GM18508 (cell line): Measurements from ENCODE around the gene TERT.
"Not testable (repeated sequence)": the region's sequence is repeated elsewhere in the genome, so short reads cannot be mapped to it uniquely, and the experiment has no call there.

ENCODE experiments used
- ATAC-seq: cut with Tn5 transposase; IDR thresholded peaks from one replicate; pipeline ENCODE4 v1.9.1; 2021; ENCODE audit warnings: moderate number of reproducible peaks; ENCODE audit not compliant: insufficient read depth, unreplicated experiment

The TERT gene

GRCh38 chr5:1294835-1295649 lies at the start of gene TERT:
TSS of gene TERT (minus strand) at chr5:1295068. CDS start at chr5:1294989, 79 bp downstream.
- no peak for ATAC-seq

DNA sequence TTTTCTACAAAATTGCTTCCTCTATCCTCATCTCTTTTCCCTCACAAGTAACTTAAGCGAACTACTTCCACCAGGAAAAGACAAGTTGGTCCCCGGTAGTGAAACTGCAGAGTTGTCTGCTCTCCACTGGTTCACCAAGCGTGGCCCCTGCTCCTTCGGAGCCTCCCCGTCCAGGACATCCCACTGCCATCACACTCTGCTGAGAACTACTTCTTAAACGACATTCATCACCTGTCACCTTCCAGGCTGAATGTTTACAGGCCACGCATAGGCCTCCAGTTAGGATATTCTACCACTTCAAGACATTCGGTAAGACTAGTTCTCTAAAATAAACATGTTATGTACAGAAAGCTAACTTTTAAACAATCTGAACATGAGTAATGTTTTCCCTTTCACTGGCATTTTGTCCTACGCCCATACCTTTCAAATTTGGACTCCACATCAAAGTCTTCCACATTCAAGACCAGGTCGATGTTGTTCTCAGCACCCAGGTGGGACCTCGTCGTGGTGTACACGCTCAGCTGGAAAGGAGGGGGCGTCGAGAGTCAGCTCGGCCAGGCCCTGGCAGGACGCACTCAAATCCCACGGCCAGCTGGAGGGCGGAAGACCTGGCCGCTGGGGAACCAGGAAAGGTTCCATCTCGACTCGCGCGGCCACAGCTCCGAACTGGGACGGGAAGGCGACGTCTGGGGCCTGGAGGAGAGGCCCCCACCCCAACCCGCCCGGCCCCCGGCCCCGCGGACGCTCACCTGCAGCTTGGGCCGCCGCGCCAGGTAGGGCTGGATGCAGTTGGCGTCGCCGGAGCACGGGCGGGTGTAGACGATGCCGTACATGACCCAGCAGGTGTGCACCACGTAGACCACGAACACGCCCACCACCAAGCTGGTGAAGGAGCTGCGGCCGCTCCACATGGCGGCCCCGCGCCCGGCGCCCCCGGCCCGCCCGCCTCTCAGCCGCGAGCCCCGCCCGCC lies 49.3 kb upstream of the TERT start:
- ATAC-seq, result no peak

- no peak for ATAC-seq
These were observed 48.5 kb upstream of the TERT start for GRCh38 chr5:1343315-1343751.

- ATAC-seq, result not testable (repeated sequence)
These were observed 47.8 kb upstream of the TERT start for GRCh38 chr5:1342711-1343110.

DNA sequence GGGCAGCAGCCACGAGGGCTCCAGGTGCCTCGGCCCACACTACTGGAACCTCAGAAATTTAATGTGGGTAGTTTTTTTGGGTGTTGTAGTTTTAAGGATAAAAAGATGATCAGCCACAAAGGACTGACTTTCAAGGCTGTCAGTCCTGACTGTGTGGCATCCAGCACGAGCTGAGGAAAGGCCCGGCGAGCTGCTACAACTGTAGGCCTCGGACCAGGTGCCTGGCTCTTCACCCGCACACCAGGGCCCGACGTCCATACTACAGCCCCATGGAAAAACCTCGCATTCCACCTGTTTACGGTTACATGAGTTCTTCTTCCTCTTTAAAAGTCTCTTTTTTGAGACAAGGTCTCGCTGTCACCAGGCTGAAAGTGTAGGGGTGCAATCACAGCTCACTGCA lies 47.4 kb upstream of the TERT start:
- no peak for ATAC-seq

GRCh38 chr5:1341863-1342262 lies 47.0 kb upstream of the TERT start:
- ATAC-seq, result no peak

GRCh38 chr5:1339818-1340210 lies 44.9 kb upstream of the TERT start:
- not testable (repeated sequence) for ATAC-seq

DNA sequence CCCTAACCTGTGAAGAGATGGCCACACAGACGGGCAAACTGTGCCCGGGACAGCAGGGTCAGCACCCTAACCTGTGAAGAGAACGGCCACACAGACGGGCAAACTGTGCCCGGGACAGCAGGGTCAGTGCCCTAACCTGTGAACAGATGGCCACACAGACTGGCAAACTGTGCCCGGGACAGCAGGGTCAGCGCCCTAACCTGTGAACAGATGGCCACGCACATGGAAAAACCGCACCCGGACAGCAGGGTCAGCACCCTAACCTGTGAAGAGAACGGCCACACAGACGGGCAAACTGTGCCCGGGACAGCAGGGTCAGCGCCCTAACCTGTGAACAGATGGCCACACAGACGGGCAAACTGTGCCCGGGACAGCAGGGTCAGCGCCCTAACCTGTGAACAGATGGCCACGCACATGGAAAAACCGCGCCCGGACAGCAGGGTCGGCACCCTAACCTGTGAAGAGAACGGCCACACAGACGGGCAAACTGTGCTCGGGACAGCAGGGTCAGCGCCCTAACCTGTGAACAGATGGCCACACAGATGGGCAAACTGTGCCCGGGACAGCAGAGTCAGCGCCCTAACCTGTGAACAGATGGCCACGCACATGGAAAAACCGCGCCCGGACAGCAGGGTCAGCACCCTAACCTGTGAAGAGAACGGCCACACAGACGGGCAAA lies 44.4 kb upstream of the TERT start:
- not testable (repeated sequence) for ATAC-seq

GRCh38 chr5:1338506-1339070 lies 43.7 kb upstream of the TERT start:
- no peak for ATAC-seq

DNA sequence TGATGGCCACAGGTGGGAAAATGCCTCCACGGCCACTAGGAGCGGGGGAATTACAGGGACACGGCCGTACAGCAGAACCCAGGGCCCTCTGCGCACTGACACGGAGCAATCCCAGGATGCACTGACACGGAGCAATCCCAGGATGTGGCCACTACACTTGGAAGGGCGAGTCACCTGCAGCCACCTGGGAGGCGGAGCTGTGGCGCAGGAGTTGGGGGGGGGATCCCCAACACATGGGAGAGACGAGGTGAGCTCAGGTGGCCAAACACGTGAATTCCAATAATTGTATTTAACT lies 43.3 kb upstream of the TERT start:
- ATAC-seq, result no peak

DNA sequence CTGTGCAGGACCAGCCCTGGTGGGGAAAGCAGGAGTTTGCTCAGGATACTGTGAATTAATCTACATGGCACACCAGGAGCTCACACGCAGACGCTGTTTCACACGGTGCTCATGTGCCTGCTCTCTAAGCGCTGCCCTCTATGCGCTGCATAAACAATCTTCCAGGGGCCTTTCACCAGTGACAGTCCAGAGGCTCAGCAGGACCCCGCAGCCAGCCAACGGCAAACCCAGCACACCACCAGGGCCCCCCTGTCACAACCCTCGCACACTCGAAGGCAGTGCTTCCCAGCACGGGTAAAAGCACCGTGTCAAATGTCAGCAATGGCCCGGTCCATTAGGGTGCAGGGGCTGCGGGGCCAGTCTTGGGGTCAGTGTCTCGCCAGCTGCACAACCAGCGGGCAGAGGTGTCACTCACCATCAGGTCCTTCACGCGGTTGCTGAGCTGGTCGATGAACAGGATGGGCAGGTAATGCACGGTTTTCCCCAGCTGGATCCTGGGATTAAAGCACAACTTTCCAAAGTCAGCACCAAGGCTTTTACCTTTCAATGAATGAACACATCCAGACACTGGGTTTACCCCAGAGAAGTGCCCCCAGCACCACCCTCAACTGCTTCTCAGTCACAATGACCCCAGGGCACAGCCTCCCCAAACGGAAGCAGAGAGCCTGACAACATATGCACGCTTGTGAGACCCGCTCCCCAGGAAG lies 42.8 kb upstream of the TERT start:
- no peak for ATAC-seq

DNA sequence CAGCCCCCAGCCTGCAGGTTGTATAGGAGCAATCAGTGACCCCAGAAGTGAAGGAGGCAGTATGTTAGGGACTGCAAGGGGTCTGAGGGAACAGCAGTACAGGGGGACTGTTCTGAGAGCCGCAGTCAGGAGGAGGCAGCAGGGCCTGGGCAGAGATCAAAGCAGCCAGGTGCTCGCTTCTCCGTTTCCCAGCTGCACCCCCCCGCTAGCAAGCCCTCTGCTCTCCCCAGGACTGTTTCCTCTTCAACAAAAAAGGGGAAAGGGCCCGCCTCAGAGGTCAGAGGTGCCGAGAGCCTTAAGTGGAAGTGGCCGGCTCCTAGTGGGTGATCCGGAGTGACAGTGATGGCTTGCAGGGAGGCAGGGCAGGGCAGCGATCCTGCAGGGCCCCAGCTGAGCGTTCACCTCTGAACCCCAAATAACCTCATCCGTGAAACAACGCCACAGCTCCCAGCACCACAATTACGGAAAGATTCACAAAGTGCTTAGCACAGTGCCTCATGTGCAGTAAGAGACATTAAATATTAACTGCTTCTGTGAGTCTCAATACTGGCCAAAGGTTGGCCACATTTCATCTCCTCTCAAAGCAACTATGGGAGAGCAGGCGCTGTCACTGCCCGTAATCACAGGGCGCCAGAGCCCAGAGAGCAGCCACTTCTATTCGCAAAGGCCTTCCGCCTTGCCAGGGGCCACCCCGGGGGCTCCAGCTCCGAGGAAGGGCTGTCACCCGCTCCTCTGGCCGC lies 42.1 kb upstream of the TERT start:
- no peak for ATAC-seq

DNA sequence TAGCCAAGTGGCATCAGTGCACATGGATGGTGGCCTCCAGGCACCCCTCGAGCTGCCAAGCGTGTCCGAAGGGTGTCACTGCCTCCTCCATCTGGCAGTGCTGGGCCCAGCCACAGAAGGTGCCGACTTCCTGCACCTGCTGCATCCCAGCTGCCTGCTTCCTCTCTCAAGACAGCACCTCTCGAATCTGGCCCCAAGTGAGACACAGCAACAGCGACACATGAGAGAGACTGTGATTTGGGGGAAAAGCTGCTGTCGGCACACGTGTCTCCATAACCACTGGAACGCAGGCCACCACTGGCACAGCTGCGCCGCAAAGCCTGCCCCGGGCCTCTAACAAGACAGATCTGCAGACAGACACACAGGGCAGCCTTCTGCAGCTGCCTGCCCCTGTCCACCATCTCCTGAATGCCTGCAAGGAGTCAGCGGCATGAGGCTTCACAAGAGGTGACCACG lies 41.3 kb upstream of the TERT start:
- ATAC-seq, result no peak

DNA sequence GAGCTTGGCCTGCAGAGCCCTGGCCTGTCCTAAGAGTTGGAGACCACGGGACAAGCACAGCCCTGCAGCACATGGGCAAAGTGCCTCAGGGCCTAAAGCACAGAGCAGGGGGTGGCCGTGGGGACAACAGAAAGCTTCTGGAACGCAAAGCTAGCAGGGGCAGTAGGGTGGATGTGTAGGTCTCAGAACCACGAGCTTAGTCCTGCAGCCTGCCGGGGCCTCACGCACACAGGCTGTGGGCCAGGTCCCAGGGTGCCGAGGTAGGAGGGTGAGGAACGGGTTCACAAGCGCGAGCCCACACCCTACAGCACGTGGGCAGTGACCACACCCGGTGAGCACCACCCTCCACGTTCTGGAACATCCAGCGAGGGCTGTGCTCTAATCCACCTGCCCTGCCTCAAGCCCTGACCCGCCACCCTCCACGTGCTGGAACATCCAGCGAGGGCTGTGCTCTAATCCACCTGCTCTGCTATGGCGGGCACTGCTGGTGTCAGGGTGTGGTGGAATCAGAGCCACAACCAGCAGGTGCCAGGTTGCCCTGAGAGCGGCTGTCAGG lies 40.8 kb upstream of the TERT start:
- ATAC-seq, result no peak

DNA sequence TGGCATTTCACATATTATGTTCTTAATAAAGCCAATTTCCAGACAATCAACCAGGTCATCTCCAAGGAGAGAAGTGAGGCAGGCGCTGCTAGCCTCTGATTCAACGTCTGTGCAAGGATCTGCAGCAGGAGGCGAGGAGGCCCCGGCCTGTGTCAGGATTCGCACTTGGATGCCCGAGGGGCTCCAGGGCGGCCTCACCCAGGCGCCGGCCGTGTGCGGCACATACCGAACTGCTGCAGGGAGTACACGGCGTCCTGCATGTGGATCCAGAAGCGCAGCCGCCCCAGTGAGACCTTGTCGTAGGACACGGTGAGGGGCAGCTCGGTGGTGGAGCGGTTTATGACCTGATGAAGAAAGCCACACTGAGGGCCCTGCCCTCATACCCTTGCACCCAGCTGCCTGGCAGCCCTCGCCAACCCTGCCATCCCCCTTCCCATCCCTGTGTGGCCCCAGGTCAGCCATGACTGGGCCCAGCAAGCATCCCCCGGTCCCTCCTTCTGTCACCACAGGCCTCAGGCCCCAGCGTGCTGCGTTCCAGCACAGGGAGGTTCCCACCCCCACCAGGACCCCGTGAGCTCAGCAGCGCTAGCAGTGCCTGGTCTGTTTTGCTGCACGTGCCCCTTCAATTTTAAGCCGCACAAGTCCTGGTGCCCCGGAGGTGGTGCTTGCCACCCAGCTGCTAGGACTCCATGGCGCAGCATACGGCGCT lies 40.1 kb upstream of the TERT start:
- no peak for ATAC-seq

DNA sequence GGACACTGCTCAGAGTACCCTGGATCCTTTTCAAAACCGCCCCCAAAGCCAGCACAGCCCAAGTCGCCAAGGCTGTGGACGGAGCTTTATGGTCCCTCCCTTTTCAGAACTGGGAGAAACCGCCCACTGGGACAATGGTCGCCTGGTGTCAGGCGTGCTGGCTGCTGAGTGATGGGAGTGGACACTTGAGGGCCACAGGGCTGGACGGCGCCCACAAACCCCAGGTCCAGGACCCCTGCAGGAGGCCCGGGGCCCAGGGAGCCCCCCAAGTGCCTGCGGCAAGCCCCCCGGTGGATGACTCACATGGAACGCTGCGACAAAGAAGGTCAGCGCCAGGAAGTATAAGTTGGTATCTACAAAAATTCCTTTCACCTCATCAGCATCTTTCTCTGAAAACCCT lies 39.1 kb upstream of the TERT start:
- ATAC-seq, result no peak

DNA sequence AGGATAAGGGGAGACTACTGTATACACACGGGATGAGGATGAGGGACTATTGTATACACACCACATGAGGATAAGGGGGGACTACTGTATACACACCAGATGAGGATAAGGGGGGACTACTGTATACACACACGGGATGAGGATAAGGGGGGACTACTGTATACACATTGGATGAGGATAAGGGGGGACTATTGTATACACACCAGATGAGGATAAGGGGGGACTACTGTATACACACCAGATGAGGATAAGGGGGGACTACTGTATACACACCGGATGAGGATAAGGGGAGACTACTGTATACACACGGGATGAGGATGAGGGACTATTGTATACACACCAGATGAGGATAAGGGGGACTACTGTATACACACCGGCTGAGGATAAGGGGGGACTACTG lies 38.4 kb upstream of the TERT start:
- ATAC-seq, result not testable (repeated sequence)

DNA sequence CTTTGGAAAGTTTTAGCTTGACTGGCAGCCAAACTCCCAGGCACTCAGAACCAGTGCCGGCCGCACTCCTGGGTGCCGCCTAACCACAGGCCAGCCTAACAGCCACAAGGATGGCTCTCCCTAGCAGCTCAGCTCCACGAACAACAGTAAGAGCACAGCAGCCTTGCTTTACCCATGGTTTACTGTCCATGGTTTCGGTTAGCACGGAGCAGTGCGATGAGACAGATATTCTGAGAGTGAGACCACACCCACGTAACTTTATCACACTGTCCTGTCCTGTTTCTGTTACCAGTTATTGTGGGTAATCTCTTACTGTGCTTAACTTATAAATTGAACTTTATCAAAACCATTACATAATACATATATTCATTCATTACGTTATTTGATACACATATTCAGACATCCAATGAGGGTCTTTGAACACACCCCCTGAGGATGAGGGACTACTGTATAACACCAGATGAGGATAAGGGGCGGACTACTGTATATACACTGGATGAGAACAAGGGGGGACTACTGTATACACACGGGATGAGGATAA lies 37.7 kb upstream of the TERT start:
- no peak for ATAC-seq
